ENCODE data around the gene ZNF536. TPM values are rescaled to one million over a fixed set of nuclear protein-coding genes. Genes with fewer than 3 reads are reported as not detected.

The ZNF536 gene
- total and polyA plus RNA-seq, 9 donors = 0.13 to 0.52 (median 0.28) TPM; not detected in 4

GRCh38 chr19:30325676-30326392 is 46.4 kb upstream of the ZNF536 start:
- Histone ChIP-seq H3K9me3 (no peaks in the 10 kb centered on the region), H3K4me3 (no peak overlapping the region), H3K36me3 (no peaks in the 10 kb centered on the region), H3K27me3 (no peaks in the 10 kb centered on the region), H3K4me1 (ENCODE audit: insufficient read depth) (no peaks in the 10 kb centered on the region), H3K27ac (no peak overlapping the region)
- TF ChIP-seq EP300 (IDR thresholded peaks at IDR 0.05) = no peak
- TF ChIP-seq POLR2A (IDR thresholded peaks at IDR 0.05) = no peak
- TF ChIP-seq CTCF (IDR thresholded peaks at IDR 0.05) = no peak
- no peak for DNase-seq
- intact Hi-C loops (cut with DNase I) = no loop called here
- WGBS, 3 donors = 58 to 60% (median 60%) methylated on average over 12 of the region's 12 CpGs

DNA sequence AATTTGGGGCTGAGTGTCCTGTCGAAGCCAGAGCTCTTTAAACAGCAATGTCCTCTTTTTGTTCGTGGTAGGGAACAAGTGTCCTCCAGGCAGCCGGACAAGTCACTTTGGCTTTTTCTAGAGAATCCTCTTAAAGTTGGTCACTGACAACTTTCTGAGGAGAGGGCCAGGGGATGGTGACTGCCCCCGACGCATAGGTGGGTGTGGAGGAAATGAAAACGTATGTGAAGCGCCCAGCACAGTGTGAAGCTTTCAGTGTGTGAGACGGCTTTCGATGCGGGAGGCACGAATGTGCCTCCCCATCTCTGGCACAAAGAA is 45.8 kb upstream of the ZNF536 start:
- H3K27ac ChIP-seq = no peak overlapping the region
- H3K4me3 ChIP-seq = no peak overlapping the region
- DNase-seq = no peak
- H3K36me3 ChIP-seq = no peaks in the 10 kb centered on the region
- no peaks in the 10 kb centered on the region for H3K4me1 ChIP-seq (ENCODE audit: insufficient read depth)
- H3K27me3 ChIP-seq = no peaks in the 10 kb centered on the region
- H3K9me3 ChIP-seq = no peaks in the 10 kb centered on the region
- TF ChIP-seq EP300 (IDR thresholded peaks at IDR 0.05) (no peak), POLR2A (IDR thresholded peaks at IDR 0.05) (no peak), CTCF (IDR thresholded peaks at IDR 0.05) (no peak)
- WGBS, 3 donors = 65 to 81% (median 78%) methylated on average over 11 of the region's 11 CpGs
- intact Hi-C loops (cut with DNase I) = no loop called here

- TF ChIP-seq EP300 (IDR thresholded peaks at IDR 0.05) (no peak), POLR2A (IDR thresholded peaks at IDR 0.05) (no peak), CTCF (IDR thresholded peaks at IDR 0.05) (no peak)
- no peak overlapping the region for H3K4me3 ChIP-seq
- H3K27me3 ChIP-seq = no peaks in the 10 kb centered on the region
- H3K36me3 ChIP-seq = no peaks in the 10 kb centered on the region
- DNase-seq = no peak
- no peaks in the 10 kb centered on the region for H3K4me1 ChIP-seq (ENCODE audit: insufficient read depth)
- H3K27ac ChIP-seq = no peak overlapping the region
- intact Hi-C loops (cut with DNase I) = no loop called here
- H3K9me3 ChIP-seq = no peaks in the 10 kb centered on the region
- 84 to 91% (median 87%) methylated on average over 3 of the region's 3 CpGs for WGBS, 3 donors
These were observed 44.9 kb upstream of the ZNF536 start for GRCh38 chr19:30327331-30327730.

DNA sequence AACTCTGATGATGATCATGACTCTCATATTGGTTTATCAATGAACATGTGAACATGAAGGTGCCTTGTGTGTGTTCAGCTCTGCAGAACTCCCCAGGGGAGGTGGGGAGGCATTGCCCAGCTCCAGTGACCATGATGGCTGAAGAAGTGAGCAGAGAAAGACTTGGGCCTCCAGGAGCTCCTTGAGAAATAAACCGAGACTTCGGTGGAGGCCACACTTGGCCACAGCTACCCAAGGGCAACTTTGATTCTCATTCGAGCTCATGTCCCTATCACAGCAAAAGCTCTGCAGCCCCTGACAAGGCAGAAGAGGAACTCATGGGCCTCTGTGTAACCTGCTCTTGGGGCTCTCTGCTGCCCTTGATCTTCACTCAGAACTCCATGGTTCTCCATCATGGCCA is 44.1 kb upstream of the ZNF536 start:
- H3K27ac ChIP-seq = no peak overlapping the region
- intact Hi-C loops (cut with DNase I) = no loop called here
- H3K27me3 ChIP-seq = no peaks in the 10 kb centered on the region
- H3K4me1 ChIP-seq (ENCODE audit: insufficient read depth) = no peaks in the 10 kb centered on the region
- H3K9me3 ChIP-seq = no peaks in the 10 kb centered on the region
- 91 to 97% (median 93%) methylated on average over 3 of the region's 3 CpGs for WGBS, 3 donors
- TF ChIP-seq EP300 (IDR thresholded peaks at IDR 0.05) = no peak
- TF ChIP-seq POLR2A (IDR thresholded peaks at IDR 0.05) = no peak
- H3K36me3 ChIP-seq = no peaks in the 10 kb centered on the region
- H3K4me3 ChIP-seq = no peak overlapping the region
- no peak for DNase-seq

DNA sequence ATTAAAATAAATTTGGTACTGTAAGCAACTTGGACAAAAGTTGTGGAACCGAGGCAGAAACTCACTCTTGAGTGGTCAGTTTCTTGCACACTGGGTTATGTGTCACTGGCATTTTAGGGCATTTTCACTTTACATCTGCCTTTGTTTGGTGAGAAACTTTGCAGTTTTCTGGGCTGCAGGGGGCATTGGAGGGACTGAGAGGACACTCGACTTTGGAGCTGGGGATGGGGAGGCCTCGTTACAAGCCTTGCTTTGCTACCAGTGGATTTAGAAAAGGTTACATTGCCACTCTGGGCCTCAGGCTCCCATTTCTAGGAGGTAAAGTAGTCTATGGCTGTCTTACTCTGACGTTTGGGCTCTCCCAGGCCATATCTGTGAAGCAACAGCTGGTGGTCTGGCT is 41.9 kb upstream of the ZNF536 start:
- Histone ChIP-seq H3K4me1 (ENCODE audit: insufficient read depth) (no peaks in the 10 kb centered on the region), H3K4me3 (no peak overlapping the region), H3K36me3 (no peaks in the 10 kb centered on the region), H3K27ac (no peak overlapping the region), H3K27me3 (no peaks in the 10 kb centered on the region), H3K9me3 (no peaks in the 10 kb centered on the region)
- intact Hi-C loops (cut with DNase I) = no loop called here
- no peak for DNase-seq
- WGBS, 3 donors = 60 to 67% (median 63%) methylated on average over 4 of the region's 4 CpGs
- TF ChIP-seq POLR2A (IDR thresholded peaks at IDR 0.05) = no peak
- TF ChIP-seq CTCF (IDR thresholded peaks at IDR 0.05) = no peak
- TF ChIP-seq EP300 (IDR thresholded peaks at IDR 0.05) = no peak

Measured in ovary (tissue), 9 donors.